AG09309 (cell line): ENCODE results near the gene HLA-DQB1.
"Not testable (repeated sequence)": the region's sequence is repeated elsewhere in the genome, so short reads cannot be mapped to it uniquely, and the experiment has no call there.

Experiments used
- DNase-seq: peaks from one replicate; pipeline ENCODE4 v3.0.0-alpha.2; 2010; ENCODE audit warnings: low read depth
- H3K4me3 ChIP-seq: 2 replicates; pipeline ENCODE4 v1.5.1; 2011; ENCODE audit warnings: mild to moderate bottlenecking, low read depth, low read length, moderate library complexity; ENCODE audit not compliant: control insufficient read depth
- TF ChIP-seq, protein P1 (sequence below): IDR thresholded peaks from 2 replicates; pipeline ENCODE4 v1.5.1; 2011; ENCODE audit warnings: mild to moderate bottlenecking, low read depth, low read length, inconsistent platforms; ENCODE audit not compliant: insufficient read depth, control insufficient read depth; ENCODE audit errors: missing control alignments

Gene HLA-DQB1

DNA sequence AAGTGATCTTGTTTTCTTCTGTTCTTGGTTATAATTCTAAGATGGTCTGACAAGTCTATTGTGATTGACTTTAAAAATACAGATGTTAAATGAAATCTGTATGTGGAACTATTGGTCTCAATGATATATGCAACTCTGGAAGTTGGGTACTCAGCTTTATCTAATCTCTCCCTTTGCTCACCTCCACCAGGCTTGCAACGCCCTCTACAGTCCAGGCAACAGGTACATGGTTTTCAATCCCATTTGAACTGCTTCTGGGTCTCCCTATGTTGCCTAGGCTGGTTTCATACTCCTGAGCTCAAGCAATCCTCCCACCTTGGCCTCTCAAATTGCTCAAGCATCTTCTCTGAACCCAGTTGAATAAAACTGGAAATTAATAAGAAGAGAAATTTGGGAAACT is 25.6 kb upstream of the HLA-DQB1 start:
- H3K4me3 ChIP-seq: no peak overlapping the region
- TF ChIP-seq, protein P1, sequence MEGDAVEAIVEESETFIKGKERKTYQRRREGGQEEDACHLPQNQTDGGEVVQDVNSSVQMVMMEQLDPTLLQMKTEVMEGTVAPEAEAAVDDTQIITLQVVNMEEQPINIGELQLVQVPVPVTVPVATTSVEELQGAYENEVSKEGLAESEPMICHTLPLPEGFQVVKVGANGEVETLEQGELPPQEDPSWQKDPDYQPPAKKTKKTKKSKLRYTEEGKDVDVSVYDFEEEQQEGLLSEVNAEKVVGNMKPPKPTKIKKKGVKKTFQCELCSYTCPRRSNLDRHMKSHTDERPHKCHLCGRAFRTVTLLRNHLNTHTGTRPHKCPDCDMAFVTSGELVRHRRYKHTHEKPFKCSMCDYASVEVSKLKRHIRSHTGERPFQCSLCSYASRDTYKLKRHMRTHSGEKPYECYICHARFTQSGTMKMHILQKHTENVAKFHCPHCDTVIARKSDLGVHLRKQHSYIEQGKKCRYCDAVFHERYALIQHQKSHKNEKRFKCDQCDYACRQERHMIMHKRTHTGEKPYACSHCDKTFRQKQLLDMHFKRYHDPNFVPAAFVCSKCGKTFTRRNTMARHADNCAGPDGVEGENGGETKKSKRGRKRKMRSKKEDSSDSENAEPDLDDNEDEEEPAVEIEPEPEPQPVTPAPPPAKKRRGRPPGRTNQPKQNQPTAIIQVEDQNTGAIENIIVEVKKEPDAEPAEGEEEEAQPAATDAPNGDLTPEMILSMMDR: peak; percentile 14
- DNase-seq: no peak

GRCh38 chr6:32689531-32690501 is 23.4 kb upstream of the HLA-DQB1 start:
- H3K4me3 ChIP-seq: no peak overlapping the region
- no peak for DNase-seq
- TF ChIP-seq, protein P1: no peak

DNA sequence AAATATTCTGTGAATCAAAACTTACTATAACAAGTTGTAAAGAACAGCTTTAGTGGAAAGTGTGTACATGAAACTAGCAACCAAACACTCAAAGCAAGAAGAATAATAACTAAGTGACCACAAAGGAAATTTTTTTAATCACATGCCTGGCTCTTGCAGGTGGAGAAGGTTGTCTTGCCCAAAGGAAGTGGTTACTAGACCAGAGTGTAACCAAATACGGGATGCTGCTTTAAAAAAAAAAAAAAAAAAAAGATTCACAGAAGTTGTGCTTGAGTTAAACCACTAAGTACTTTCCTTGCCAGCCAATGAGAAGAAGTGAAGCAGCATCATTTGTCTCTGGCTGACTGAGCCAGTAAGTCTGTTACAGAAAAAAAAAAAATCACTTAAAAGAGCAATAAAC is 19.1 kb upstream of the HLA-DQB1 start:
- DNase-seq: no peak
- TF ChIP-seq, protein P1: no peak
- no peak overlapping the region for H3K4me3 ChIP-seq

DNA sequence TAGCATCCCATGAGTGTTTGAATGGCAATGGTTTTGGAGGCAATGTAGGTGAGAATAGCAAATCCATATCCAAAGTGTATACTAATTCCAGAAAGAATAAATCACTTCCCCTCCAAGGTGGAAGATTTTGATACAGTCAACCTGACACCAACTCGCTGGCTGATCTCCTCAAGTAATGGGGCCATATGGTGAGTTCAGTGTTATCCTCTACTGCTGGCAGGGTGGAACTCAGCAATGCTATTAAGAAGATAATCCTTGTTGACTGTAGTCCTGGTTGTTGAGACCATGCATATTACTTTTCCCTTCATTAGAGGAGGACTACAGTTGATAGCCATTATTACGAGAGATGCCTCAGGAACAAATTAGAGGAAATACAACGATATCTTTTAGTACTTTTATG is 17.8 kb upstream of the HLA-DQB1 start:
- TF ChIP-seq, protein P1: no peak
- no peak for DNase-seq

GRCh38 chr6:32680055-32680454 is 13.6 kb upstream of the HLA-DQB1 start:
- no peak overlapping the region for H3K4me3 ChIP-seq
- TF ChIP-seq, protein P1: no peak
- no peak for DNase-seq

More for the DNA sequence above, 17.8 kb upstream of the HLA-DQB1 start:
- no peak overlapping the region for H3K4me3 ChIP-seq

DNA sequence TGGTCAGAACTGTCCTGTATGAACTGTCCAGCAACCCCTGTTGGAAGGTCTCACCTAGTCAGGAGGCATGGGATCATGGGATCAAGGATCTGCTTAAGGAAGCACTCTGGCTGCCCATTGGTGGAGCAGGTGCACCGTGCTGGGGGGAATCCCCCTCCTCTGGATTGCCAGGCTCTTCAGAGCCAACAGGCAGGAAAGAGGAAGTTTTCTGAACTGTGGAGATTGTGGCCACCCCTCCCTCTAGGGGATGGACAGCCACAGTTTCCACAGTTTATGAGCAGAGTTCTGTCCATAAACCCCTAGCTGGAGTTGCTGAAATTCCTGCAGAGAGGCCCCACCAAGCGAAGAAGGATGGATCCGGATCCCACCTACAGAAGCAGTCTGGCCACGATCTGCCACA is 13.0 kb upstream of the HLA-DQB1 start:
- H3K4me3 ChIP-seq: no peak overlapping the region
- DNase-seq: no peak
- TF ChIP-seq, protein P1: no peak

- DNase-seq, H3K4me3 ChIP-seq: not testable (repeated sequence)
These were observed 7.7 kb upstream of the HLA-DQB1 start for GRCh38 chr6:32674123-32674522.

- H3K4me3 ChIP-seq, DNase-seq: not testable (repeated sequence)
These were observed 5.5 kb upstream of the HLA-DQB1 start for GRCh38 chr6:32671908-32672307.
